GM12872 (cell line): Measurements from ENCODE around the gene TRMO.

Source experiments
- CTCF ChIP-seq: IDR thresholded peaks from 3 replicates; pipeline ENCODE4 v1.5.1; 2011; ENCODE audit warnings: low read depth, mild to moderate bottlenecking, low read length, moderate library complexity; ENCODE audit not compliant: insufficient read depth

TRMO gene

GRCh38 chr9:97961361-97961760 is 39.1 kb upstream of the TRMO start:
- no peak for TF ChIP-seq CTCF

DNA sequence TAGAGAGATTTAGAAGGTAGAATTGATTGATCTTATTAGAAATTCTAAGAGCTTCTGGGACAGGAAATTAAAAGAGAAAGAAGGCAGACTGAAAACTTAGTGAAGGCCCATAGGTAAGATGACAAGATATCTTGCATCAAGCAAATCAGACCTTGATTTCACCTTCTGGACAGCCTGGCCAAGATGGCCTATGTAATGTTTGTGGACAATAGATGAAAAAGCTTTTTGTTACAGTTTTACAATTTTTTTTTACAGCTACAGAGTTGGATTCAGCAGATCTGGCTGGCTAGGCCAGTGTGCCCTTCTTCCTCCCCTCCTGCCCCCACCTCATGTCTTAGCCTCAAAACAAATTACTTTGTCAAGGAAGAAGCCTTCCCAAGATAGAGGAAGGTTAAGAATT is 37.3 kb upstream of the TRMO start:
- TF ChIP-seq CTCF = no peak

GRCh38 chr9:97958812-97959511 is 36.7 kb upstream of the TRMO start:
- TF ChIP-seq CTCF = no peak

DNA sequence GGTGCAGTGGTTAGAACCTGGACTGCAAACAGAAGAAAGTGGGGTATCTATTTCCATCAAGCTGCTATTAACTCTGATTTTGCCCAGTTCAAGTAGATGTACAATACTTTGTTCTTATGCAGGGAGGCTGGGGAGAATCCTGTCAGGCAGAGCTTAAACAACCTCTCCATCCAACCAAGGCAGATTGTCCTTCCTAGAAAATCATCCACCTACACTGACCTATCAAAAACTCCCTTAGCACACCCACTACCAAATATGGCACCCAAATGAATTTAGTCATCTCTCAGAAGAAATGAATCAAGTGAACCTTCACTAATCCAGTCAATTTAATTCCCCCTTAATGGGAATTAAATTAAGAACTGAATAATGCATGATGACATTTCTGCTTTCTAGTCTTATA is 34.0 kb upstream of the TRMO start:
- TF ChIP-seq CTCF = no peak

DNA sequence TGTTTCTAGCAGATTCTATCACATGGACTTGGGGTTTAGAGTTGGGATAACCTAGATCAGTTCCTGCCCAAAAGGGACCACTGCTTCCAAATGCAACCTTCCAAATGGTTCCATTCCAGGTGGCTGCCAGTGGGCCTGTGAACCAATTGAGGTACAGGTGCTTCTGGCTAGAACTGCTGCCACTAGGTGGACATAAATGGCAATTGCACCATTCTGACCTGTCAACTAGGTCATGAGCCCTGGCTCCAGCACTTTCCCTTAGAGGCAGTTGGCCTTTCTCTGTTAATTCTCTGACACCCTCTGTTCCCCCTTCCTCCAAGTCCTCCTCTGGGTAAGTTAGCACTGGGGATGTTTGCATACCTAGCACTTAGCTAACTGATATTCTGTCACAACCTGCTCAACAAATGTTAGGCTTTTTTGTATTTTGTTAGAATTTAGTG is 32.3 kb upstream of the TRMO start:
- TF ChIP-seq CTCF = peak; percentile 87

DNA sequence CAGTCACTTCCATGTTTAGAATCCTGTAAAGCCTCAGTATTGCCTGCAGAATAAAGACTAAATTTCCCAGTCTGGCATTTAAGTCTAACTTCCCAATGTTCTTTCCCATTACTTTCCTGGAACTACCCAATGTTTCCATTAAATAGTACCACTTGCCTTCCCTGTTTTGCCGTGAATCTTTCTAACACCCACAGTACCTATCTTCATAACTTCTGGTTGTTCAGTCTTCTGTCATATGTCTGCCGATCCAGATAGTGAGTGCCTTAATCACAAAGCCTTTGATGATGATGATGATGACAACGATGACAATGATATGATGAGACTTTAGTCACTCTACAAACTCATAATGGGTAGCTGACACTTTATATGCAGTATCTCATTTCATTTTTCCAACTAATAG is 22.3 kb upstream of the TRMO start:
- no peak for TF ChIP-seq CTCF

- TF ChIP-seq CTCF = no peak
Observed at GRCh38 chr9:97943308-97943855, 21.1 kb upstream of the TRMO start.

DNA sequence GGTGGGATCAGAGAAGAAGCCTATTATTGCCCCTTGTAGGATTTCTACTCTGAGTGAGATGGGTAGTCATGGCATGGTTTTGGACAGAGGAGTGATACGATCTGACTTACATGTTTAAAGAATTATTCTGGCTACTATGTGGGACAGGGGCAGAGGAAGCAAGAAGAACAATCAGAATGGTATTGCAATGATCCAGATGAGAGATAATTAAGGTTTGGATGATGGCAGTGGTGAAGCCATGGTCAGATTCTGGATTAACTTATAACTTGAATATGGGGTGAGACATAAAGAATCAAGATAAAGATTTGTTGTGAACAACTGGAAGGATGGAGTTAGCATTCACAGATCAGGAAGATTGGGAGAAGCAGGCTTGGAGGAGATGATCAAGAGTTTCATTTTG is 19.0 kb upstream of the TRMO start:
- no peak for TF ChIP-seq CTCF
